Suprapubic skin (tissue), 3 donors: ENCODE data around the gene CNOT6L.

ENCODE experiments used
- CTCF ChIP-seq, 2 donors: fragments of 200-600 bp in 1 of 2; fragments of 450-650 bp in 1 of 2; sonication (generic) in 1 of 2; IDR thresholded peaks; one replicate each; pipeline ENCODE4 v1.5.1; 2016 to 2019; ENCODE audit warnings: antibody characterized with exemption in 2 of 2, mild to moderate bottlenecking in 1 of 2, moderate library complexity in 1 of 2
- POLR2AphosphoS5 ChIP-seq, 3 donors: sonication (generic); formaldehyde crosslinking; IDR thresholded peaks; one replicate each; pipeline ENCODE4 v1.6.1; 2017; ENCODE audit warnings: antibody characterized with exemption in 3 of 3

GRCh38 chr4:77852892-77853495 lies 33.8 kb upstream of the CNOT6L start:
- TF ChIP-seq CTCF (IDR thresholded peaks at IDR 0.05) (no peak), POLR2AphosphoS5 (IDR thresholded peaks at IDR 0.05) (no peak)
